ENCODE results near the gene RASGRP2.

- no peak for TF ChIP-seq ESRRG (CRISPR knock-in tag; IDR thresholded peaks at IDR 0.05)
- TF ChIP-seq OSR1 (CRISPR knock-in tag; IDR thresholded peaks at IDR 0.05) = no peak
- TF ChIP-seq RARB (CRISPR knock-in tag; IDR thresholded peaks at IDR 0.05) = no peak
- TF ChIP-seq ZNF8 (CRISPR knock-in tag; IDR thresholded peaks at IDR 0.05) = no peak
These were observed 14.6 kb upstream of the RASGRP2 start for GRCh38 chr11:64758330-64759079.

Measured in SK-N-SH treated with all-trans-retinoic acid at 6 μM for 48 hours (cell line).